ENCODE data around the gene WDFY4. TPM values are rescaled to one million over a fixed set of nuclear protein-coding genes. Genes with fewer than 3 reads are reported as not detected.

WDFY4 gene
- total RNA-seq, 1 donor from 2014 or later: 0.03 TPM

DNA sequence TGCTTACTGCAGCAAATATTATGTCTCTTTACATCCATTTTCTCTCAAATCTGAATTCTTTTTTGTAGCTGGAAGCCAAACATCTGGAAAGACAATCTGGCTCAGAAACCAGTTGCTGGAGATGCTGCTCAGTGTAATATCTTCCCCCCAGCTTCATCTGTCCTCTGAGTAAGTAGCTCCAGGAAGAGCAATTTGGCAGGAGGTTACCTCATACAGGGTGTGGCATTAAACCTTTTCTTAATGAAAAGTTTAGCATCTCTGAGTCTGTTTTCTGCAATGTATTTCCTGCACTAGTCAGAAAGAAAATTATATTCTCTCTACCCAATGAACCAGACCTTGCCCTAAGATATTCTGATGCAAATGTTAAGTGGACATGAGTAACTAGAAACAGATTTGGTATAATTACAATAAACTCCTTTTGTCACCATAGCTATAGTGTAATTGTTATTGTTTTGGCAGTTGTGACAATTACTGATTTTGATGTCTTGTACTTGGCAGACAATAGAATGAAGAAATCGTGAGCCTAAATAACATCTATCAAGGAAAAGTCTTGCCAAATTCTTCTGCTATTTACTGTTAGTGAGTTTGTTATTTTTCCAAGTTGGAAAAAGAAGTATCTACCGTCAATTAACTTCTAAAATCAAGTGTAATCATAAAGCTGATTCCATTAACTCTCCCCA lies 123.3 kb downstream of the WDFY4 start:
- DNase-seq (ENCODE audit: low read depth): no peak

GRCh38 chr10:48809261-48809660 lies 124.6 kb downstream of the WDFY4 start:
- no peak for DNase-seq (ENCODE audit: low read depth)

DNA sequence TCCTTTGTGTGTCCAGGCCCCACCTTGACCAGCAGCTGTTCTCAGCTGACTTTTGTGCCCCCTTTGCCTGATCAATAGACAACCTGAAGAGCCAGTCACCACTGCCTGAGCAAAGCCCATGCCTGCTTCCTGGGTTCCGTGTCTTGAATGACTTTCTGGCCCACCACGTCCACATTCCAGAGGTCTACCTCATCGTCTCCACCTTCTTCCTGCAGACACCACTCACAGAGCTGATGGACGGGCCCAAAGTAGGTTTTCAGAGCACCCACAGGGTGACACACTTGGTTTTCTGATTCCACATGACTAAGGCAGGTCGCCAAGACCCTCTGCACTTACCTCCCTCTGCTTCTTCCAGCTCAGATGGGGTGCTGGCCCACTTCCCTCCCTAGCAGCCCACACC lies 126.8 kb downstream of the WDFY4 start:
- no peak for DNase-seq (ENCODE audit: low read depth)

DNA sequence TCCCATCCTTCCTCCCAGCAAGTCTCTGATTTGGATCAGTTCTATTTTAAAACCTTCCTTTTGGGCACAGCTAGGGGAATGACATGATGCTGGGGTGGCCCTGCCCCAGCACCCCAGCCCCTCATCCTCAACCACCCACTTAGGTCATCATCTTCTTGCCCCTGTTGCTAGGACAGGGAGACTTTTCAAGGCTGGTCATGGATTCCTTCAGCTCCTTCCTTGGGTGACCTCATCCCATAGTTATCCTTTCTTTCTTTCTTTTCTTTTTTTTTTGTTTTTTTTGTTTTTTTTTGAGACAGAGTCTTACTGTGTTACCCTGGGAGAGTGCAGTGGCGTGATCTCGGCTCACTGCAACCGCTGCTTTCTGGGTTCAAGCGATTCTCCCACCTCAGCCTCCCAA lies 127.2 kb downstream of the WDFY4 start:
- DNase-seq (ENCODE audit: low read depth): no peak

DNA sequence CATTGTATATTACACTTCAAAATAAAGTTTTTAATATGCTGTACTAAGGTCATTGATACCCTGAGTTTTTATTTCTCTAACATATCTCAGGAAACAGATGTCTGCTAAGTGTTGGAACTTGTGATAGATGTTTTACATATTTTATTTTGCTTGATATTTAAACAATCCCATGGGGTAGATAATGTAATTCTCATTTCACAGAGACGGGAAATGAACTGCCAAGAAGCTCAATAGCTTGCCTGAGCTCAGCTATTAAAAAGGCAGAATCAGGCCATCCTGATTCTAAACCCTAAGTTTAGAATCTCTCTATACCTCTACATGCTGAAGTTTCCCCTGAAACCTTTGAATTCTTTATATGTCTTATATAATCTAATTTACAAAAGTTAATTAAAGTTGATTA lies 128.6 kb downstream of the WDFY4 start:
- DNase-seq (ENCODE audit: low read depth): no peak

DNA sequence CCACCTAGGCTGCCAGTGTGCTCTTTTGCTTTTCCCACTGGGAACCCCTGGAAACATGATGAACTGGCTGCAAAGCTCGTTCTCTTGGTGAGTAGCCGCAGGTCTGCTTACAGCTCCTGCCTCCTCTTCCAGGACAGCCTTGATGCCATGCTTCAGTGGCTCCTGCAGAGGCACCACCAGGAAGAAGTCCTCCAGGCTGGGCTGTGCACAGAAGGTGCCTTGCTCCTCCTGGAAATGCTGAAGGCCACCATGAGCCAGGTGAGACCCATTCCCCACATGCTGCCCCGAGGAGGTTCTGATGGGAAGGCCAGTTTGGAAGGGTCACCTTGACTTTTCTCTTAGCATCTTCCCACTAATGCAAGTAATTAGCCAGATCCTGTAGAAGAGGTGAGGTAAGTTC lies 129.2 kb downstream of the WDFY4 start:
- no peak for DNase-seq (ENCODE audit: low read depth)

DNA sequence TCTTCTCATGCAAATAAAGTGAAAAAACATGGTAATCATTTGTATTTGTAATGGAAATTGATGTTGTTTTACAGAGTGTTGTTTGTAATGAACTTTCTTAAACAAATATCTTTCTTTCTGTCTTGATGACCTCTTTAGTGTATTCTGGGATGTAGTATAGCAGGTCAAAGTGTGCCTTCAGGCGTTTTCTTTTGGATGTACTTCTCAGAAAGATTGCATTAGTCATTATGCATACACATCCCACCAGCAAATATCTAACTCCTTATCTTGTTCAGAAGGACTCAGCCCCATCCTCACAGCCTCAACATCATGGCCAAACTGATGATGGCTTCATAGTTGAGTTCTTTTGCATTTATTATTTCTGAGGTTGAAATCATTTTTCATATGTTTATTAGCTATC lies 130.3 kb downstream of the WDFY4 start:
- no peak for DNase-seq (ENCODE audit: low read depth)

GRCh38 chr10:48817141-48817540 lies 132.5 kb downstream of the WDFY4 start:
- no peak for DNase-seq (ENCODE audit: low read depth)

DNA sequence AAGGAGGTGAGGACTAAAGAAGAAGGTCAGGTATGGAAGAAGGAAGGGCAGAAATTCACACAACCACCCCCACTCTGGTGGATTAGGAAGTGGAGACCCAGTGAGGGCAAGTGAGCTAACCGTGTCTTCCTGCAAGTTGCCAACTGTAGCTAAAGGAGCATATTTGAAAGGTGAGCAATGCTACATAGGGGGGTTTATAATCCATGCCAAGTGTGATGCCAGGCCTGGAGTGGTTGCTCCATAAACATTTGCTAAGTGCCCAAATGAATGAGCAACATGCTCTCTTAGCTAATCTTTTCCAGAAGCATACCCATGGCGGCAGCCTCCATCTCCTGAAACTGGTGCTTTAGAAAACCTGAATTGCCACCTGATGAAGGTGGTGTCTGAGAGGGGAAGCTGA lies 133.4 kb downstream of the WDFY4 start:
- DNase-seq (ENCODE audit: low read depth): no peak

DNA sequence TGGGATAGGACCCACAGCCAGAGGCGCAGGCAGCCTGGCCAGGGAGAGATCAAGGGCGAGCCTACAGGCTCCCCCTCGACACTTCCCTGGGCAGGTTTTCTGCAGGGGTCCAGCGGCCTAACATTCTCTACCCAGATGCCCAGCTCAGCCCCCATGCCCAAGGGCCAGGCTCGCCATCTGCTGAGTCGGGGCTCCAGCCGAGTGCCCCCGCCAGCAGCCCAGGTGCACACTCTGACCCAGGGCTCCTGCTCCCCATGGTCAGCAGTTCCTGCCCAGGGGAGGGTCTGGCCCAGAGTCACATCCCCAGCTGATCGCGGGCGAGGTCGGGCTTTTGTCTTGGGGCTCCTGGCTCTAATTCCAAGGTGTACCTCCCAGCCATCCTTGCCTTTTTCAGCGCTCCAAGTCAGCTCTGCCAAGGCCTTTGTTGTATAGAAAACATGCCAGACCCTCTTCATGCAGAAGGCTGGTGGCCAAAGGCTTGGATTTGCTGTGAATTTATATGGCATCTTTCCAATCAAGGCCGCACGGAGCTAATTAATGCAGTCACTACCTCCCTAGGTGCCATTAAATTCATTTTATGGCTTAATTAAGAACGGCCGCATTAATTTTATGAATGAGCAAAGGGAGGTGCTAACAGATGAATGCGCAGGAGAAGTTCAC lies 134.3 kb downstream of the WDFY4 start:
- no peak for DNase-seq (ENCODE audit: low read depth)

- DNase-seq (ENCODE audit: low read depth): no peak
Observed at GRCh38 chr10:48819783-48820182, 135.1 kb downstream of the WDFY4 start.

DNA sequence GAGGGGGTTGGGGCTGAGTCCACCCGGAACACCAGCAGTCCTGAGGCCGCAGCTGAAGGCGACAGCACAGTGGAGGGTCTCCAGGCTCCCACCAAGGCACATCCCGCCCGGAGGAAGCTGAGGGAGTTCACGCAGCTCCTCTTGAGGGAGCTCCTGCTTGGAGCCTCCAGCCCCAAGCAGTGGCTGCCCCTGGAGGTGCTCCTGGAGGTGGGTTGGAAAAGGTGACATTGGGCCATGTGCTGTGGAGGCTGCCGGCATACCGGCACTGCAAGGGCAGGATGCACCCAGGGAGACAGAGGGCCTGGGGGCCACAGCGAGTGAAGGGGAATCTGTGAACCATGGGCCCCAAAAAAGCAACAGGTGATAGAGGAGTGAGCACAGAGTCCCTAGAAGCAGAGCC lies 135.6 kb downstream of the WDFY4 start:
- DNase-seq (ENCODE audit: low read depth): no peak

- no peak for DNase-seq (ENCODE audit: low read depth)
Observed at GRCh38 chr10:48820699-48821098, 136.0 kb downstream of the WDFY4 start.

- no peak for DNase-seq (ENCODE audit: low read depth)
Observed at GRCh38 chr10:48821111-48821510, 136.4 kb downstream of the WDFY4 start.

- no peak for DNase-seq (ENCODE audit: low read depth)
Observed at GRCh38 chr10:48821692-48822091, 137.0 kb downstream of the WDFY4 start.

- no peak for DNase-seq (ENCODE audit: low read depth)
Observed at GRCh38 chr10:48833674-48834073, 149.0 kb downstream of the WDFY4 start.

GRCh38 chr10:48834189-48834965 lies 149.7 kb downstream of the WDFY4 start:
- no peak for DNase-seq (ENCODE audit: low read depth)

DNA sequence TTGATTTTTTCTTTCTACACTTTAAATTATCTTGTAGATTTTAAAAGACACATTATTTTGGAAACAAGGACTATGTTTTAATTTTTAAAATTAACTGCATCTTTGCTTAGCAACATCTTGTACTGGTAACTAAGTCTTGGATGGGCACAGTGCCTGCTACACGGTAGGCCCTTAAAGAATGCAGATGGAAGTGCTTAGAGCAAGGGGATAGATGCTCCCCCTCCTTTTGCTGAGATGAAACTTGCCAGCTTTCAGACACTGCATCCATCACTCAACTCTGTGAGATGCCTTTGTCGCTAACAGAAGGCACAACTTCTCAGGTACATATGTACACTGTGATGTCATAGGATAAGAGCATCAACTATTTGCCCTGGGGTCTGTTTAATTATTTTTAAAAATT lies 151.1 kb downstream of the WDFY4 start:
- no peak for DNase-seq (ENCODE audit: low read depth)

GRCh38 chr10:48836605-48837004 lies 151.9 kb downstream of the WDFY4 start:
- no peak for DNase-seq (ENCODE audit: low read depth)

DNA sequence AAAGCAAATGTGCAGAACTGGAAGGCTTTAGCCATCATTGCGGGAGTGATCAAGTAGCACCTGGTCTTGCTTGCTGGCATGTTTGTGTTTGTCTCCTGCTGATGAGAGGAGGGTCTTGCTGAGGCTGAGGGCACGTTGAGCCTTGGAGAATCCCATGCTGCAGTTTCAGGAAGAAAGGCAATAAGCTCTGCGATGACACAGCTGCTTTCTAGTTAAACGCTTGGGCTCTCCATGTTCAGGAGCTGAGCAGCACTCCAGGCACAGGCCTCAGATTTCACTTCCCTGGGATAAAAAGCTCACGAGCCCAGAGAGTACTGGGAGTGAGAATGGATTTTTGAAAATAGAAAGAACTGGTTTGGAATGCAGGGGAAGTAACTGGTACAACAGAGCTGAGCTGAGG lies 154.2 kb downstream of the WDFY4 start:
- DNase-seq (ENCODE audit: low read depth): peak; percentile 3

GRCh38 chr10:48839809-48840679 lies 155.4 kb downstream of the WDFY4 start:
- no peak for DNase-seq (ENCODE audit: low read depth)
